ENCODE results near the gene HIGD2A.

DNA sequence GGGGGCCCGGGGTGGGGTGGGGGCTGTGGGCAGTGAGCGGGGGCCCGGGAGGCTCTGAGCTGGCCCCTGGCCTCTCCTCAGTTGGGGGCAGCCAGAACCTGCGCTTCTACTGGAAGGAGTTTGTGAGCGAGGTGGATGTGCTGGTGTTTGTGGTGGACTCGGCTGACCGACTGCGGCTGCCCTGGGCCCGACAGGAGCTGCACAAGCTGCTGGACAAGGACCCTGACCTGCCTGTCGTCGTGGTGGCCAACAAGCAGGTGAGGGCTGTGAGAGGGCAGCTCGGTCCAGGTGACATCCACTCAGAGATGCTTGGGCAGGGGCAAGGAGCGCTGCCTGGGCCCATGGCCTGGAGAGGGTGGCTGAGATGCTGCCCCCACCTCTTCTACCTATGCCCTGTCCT, 19.8 kb upstream of the HIGD2A start:
- TF ChIP-seq EZH2phosphoT487 (conservative IDR thresholded peaks at IDR 0.05; ENCODE audit: low read length) = no peak
- TF ChIP-seq, protein P1, sequence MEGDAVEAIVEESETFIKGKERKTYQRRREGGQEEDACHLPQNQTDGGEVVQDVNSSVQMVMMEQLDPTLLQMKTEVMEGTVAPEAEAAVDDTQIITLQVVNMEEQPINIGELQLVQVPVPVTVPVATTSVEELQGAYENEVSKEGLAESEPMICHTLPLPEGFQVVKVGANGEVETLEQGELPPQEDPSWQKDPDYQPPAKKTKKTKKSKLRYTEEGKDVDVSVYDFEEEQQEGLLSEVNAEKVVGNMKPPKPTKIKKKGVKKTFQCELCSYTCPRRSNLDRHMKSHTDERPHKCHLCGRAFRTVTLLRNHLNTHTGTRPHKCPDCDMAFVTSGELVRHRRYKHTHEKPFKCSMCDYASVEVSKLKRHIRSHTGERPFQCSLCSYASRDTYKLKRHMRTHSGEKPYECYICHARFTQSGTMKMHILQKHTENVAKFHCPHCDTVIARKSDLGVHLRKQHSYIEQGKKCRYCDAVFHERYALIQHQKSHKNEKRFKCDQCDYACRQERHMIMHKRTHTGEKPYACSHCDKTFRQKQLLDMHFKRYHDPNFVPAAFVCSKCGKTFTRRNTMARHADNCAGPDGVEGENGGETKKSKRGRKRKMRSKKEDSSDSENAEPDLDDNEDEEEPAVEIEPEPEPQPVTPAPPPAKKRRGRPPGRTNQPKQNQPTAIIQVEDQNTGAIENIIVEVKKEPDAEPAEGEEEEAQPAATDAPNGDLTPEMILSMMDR (IDR thresholded peaks at IDR 0.05; ENCODE audit: insufficient read depth, low read length, poor library complexity, severe bottlenecking) = no peak

Measured in SU-DHL-6 (cell line).